ENCODE measurements around the gene IGSF10. TPM values are rescaled to one million over a fixed set of nuclear protein-coding genes. Genes with fewer than 3 reads are reported as not detected.

IGSF10 gene
- total RNA-seq, 1 experiment from 2014 or later: 0.31 TPM

DNA sequence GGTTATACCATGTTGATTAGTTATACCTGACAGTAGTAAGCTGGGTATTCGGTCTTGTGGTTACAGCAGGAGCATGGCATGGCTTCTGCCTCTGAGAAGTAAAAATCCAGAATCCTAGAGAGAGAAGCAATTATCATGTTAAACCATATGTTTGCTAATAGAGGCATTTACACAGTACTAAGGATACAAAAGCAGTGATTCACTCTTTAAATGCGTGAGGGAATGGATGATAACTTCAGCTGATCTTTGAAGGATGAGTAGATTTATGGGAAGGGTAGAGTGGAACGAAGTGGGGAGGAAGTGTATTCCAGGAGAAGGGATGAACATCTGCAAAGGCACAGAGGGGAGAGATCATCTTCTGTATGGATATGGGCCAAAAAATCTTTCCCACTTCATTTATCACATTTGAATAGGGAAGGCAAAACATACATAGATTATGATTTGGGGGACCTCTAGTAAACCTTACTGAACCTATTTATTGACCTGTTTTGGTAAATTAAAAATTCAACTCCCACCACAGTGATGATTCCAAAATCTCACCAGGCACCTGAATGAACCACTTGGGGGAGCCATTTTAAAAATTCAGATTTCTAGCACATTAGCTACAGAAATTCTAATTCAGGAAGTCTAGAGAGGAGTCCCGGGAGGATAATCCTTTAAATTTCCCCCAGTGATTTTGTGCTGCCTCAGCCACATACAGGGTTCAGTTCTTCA, 35.1 kb downstream of the IGSF10 start:
- DNase-seq (ENCODE audit: low spot score): no peak

GRCh38 chr3:151423091-151423490, 37.8 kb downstream of the IGSF10 start:
- no peak for DNase-seq (ENCODE audit: low spot score)

DNA sequence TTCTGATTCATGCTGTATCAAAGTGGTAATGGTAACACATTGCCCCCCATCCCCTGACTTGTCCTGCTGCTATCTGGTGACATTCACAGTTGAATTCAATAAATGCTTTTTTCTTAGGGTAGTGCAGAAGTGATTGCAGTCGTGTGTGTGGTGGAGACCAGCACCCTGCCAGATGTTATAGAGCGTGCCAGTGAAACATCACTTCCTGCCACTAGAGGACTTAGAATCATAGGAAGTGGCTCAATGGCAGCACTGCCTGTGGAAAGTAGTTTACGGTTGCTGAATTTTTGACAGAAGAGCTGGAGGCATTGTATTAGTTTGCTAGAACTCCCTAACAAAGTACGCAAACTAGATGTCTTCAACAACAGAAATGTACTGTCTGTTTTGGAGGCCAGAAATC, 38.9 kb downstream of the IGSF10 start:
- DNase-seq (ENCODE audit: low spot score): no peak

DNA sequence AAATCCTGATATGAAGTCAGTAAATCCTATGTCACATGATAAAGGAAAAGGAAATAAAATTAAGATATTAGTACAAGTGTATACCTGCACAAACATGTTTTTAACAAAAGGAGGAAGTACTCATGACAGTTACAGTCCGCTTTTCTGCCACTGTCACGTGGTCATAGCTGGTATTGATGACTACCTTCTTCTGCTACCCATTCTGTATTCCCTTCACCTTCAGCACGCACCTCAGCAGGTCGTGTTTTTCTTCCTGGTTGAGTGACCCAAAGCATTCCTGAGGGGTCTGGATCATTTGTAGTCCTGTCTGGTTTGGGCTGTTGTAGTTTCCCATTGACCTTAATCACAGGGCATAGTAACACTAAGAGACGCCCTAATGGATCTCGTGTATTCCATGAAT, 41.1 kb downstream of the IGSF10 start:
- DNase-seq (ENCODE audit: low spot score): no peak

DNA sequence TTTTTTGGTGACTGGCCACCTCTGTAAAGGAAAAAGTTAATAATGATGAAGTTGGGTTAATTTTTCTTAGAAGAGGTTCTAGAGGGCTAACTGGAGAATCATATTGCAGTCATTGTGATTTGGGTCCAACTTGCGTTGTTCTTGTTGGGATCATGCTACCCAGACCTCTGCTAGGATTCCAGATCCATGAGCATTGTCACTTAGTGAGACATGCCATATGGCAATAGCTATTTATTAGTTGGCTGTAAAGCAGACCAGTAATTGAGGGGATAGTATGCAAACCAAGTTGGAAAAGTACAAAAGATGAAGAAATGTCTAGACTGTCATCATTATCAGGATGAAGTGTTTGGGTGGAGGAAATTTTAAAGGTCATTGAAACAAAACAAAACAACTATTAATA, 45.6 kb downstream of the IGSF10 start:
- DNase-seq (ENCODE audit: low spot score): no peak

DNA sequence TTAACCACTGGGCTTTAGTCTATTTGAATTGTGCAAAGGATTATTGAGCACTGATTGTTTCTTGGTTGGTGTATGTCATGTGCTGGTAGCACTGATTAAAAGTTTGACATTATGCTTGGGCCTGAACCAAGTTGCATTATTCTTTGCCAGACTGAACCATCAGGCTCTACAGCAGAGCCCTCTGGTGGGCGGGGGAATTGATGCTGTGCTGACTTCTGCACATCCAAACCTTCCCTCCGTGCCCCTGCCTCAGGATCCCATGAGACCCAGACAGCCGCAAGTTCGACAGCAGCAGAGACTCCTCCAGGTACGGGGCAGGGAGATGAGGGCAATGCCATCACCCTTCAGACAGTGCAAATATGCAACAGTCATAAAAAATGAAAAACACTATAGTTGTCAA, 47.9 kb downstream of the IGSF10 start:
- DNase-seq (ENCODE audit: low spot score): no peak

Other genes starting within 250 kb of the IGSF10 start
- 0.03 and 0.05 TPM in 2 replicates for gene P2RY14, start 182.5 kb downstream of the IGSF10 start, total RNA-seq (2014; rRNA removed; shearing (Covaris generic))
- 0.77 TPM in 1 of 2 replicates, not detected in the other for gene GPR87, start 144.2 kb downstream of the IGSF10 start, total RNA-seq (2014; rRNA removed; shearing (Covaris generic))
- gene P2RY13, start 131.5 kb downstream of the IGSF10 start, total RNA-seq (2014; rRNA removed; shearing (Covaris generic)): not detected in 2 replicates
- not detected in 2 replicates for gene P2RY12, start 76.3 kb downstream of the IGSF10 start, total RNA-seq (2014; rRNA removed; shearing (Covaris generic))